Measurements from ENCODE around the gene FAM83C.

The FAM83C gene

DNA sequence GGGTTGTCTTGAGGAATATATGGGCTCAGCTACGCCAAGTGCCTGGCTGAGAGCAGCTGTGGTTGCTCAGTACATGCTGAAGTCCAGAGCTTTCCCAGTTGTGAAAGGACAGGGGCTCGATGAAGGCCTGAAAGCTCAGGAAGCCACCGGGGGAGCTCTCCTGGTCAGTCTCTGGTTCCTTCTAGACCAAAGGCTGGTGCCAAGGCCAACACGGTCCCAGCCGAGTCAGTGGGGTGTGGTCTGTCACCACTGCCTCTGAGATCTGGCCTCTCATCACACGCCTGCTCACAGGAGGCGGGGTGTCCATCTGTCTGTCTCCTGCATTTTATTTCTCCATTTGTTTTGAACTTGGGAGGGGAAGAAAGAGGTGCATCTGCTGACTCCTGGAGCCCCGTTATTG is 4.9 kb upstream of the FAM83C start:
- DNase-seq, result no peak

DNA sequence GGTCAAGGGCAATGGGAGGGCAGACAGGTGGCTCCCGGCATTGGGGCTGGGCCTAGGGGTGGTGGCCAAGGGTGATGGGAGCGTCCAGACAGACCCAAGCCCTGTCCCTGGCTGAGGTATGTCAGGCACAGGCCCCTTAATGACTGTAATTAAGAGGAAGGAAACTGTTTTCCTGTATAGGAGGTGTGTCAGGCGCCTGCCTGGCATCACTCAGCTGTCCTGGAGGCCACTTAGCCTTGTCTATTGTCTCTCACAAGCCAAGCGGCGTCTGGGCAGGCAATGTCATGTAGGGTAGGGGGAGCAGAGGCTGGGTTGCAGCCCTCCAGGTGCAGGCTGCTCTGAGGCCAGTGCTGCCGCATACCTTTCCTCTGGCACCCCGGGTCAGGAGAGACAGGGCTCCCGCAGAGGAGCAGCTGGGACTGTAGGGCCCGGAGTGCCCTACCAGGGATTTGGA is 3.9 kb upstream of the FAM83C start:
- DNase-seq, result no peak

- no peak for DNase-seq
Measured at GRCh38 chr20:35295674-35296073, 3.4 kb upstream of the FAM83C start.

GRCh38 chr20:35295058-35295457 is 2.8 kb upstream of the FAM83C start:
- no peak for DNase-seq

DNA sequence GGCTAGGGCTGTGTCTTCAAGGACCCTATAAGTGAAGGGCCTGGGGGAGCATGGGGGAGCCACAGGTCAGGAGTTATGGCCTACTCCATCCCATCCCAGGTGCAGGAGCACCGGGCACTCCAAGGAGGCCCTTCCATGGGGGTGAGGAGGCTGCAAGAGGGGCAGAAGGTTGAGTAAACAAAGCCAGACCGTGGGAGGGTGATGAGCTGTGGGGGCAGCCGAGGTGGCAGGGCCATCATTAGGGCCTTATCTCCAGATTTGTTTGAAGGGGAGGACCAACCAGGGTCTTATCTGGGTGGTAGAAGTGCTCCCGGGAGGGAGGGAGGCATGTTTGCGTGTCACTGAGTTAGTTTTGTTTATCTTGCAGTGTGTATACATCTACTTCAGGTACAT is 2.1 kb upstream of the FAM83C start:
- no peak for DNase-seq

- no peak for DNase-seq
Measured at GRCh38 chr20:35293303-35294292, 1.4 kb upstream of the FAM83C start.

- DNase-seq, result no peak
Measured at GRCh38 chr20:35292504-35293285, 470 bp upstream of the FAM83C start.

DNA sequence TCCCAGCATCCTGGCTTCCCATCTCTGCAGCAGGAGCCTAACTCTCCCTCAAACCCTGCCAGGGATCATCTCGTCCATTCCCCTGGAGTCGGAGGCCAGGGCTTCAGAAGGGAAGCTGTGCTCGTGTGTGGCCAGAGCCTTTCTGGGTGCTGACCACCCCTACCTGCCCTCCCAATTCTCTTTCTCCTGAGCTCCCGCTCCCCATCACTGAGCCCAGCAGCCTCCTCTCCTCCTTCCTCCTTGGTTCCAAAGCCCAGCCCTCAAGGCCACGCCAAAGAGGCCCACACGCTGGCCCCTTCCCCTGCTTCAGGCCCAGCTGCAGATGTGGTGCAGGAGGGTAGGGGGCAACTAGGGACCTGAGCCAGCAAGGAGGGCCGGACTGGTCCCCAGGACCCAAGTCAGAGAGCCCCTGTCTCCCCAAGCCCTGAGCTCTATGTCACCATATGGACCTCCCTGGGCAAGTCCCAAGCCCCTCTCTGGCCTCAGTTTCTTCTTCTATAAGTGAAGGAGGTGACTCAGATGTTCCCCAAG is 1.3 kb downstream of the FAM83C start:
- no peak for DNase-seq

- DNase-seq, result no peak
Measured at GRCh38 chr20:35290186-35290886, 1.9 kb downstream of the FAM83C start.

GRCh38 chr20:35288325-35289060 is 3.7 kb downstream of the FAM83C start:
- no peak for DNase-seq

DNA sequence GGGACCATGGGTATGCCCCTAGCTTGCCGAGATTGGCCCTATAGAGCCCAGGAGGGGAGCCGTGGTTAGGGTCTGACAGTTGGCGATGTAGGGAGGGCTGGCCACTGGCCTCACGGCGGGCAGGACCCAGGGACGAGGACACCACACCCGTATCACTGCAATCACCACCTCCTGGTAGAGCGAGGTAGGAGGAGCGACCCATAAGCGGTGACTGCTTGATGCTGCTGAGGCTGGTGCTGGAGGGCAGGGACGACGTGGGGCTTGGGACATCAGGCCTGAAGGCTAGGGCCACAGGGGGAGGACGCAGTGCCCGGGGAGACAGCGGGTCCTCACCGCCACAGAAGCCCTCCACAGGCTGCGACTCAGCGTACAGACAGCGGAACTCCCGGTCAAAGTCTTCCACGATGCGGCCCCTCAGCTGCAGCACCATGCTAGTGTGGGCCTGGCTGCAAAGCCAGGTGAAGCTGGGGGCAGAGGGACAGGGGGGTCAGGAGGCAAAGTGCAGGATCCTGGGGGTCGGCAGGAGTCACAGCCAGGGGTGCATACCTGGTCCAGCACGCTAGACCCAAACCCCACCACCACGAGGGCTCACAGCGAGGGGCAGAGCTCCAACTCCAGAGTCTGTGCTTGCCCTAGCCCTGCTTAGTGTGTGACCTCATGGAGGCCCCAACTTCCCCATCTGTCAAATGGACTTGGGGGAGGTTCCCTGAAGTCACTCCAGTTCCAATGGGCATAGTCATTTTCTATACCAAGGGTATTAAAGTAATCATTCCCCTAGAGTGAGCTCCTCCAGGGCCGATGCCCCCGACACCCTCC is 4.5 kb downstream of the FAM83C start:
- DNase-seq, result no peak

DNA sequence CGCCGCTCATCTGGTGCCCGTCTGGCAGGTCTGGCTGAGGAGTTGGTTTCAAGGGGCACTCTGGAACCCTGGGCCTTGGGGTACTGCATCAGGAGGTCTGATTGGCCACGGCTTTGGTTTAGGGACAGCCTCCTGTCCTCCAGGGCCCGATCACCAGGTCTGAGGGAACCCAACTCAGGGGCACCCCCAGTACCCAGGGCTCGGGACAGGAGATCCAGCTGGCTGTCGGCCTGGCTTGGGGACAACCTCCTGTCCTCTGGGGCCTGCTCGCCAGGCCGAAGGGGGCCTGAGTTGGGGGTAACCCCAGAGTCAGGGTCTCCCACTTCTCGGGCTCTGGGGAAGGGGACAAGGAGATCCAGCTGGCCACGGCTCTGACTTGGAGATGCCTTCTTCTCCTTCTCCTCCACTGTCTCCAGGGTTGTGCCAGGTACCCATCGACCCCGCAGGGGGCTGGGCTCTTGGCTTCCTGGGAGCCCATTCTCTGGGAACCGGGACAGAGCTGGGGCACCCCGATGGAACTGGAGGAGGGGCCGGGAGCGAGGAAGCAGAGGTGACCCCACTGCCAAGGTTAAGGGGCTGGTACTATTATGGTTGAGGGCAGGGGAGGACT is 5.2 kb downstream of the FAM83C start:
- DNase-seq, result no peak

DNA sequence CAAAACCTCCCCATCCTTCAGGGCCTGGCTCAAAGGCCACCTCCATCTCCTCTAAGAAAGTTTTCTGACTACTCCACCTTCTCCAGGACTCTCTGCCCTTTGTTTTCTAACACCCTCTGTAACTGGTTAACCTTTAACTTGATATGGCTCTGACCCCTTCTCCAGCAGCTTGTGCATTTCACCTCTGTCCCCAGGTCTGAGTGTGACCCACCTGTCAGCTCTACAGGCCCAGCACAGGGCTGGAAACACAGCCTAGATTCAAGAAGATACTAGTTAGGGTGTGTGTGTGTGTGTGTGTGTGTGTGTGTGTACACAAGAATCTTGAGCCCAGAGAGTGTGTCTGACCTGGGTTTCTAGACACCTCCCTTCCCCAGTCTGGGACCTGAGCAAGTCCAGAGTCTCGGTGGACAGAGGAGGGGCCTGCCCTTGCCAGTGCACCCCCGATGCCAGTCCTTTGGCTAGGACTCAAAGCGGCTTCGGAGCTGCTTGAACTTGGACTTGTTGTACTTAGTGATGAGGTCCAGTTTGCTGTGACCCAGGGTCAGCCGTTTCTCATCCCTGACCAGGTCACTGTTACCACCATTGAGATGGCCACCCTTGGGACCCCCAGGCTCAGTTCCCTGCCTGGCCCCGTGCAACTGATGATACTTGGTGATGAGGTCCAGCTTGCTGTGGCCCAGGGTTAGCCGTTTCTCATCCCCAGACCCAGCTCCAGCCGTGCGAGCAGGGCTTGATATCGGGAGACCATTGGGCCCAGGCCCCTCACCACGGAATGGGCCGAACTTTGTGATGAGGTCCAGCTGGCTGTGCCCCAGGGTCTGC is 5.9 kb downstream of the FAM83C start:
- no peak for DNase-seq

GRCh38 chr20:35285806-35286076 is 6.5 kb downstream of the FAM83C start:
- no peak for DNase-seq

- DNase-seq, result no peak
Measured at GRCh38 chr20:35284992-35285805, 7.0 kb downstream of the FAM83C start.

DNA sequence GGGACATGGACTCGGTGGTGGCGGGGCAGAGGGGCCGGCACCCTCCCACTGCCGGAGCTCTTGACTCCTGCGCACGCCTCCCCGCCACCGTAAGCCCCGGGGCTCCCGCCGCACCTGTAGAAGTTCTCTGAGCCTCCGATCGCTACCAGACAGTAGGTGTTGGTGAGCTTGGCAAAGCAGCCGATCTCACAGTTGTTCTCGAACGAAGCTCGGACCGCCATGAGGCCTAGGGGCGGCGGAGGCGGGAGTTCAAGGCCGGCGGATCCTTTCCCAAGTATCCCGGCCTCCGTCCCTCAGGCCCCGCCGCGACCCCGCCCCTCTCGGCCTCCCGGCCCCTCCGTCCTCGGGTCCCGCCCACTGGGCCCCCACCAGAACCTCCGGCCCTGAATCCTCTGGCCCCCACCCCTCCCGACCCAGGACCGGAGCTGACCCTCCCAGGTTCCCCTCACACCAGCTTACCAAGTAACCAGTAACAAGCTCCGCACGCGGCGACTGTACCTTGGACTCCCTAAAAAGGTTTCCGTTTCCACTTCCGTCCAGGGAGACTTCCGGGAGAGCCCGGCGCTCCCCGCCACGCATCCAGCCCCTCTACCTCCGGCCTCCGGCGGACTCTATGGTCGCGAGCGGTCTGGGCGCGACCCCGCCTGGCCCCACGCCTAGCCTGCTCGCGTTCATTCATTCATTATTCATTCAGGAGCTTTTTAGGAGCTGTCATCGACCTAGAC is 7.8 kb downstream of the FAM83C start, which contains the start of gene EIF6:
Gene EIF6, minus strand, starts transcription at position 506 of the 725 bp plus-strand sequence. Its CDS starts 285 bp downstream, at position 221.
- DNase-seq, result peak; percentile 91

DNA sequence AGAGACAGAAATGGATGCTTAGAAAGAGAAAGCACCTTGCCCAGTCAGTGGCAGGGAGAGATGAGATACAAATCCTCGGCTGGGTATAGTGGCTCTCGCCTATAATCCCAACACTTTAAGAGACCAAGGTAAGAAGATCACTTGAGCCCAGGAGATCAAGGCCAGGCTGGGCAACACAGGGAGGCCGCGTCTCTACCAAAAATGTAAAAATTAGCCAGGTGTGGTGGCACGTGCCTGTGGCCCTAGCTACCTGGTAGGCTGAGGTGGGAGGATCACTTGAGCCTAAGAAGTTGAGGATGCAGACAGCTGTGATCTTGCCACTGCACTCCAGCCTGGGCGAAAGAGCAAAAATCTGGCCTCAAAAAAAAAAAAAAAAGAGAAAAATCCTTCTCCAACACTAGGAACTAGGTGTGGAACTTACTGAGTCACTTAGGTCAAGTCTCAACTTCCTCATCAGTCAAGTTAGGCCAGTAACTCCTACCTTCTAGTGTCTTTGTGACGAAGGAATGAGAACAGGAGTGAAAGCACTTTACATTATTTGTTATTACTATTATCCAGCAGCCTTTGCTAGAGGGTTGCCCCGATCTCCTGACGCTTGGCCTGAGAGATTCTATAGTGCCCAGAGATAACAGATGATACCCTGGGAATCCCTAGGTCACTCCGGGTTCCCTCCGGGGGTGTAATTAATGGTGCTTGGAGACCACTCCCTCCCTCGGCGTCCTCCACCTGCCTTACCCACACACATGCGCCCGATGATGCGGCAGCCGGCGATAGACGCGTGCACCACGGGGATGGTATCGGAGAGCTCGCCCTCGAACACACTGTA is 8.6 kb downstream of the FAM83C start:
- DNase-seq, result no peak

Measured in NCI-H2171 treated with DMSO at 0.1 percent for 48 hours (cell line).